B cell (primary cell): ENCODE results near the gene GRIP2. TPM values are rescaled to one million over a fixed set of nuclear protein-coding genes. Genes with fewer than 3 reads are reported as not detected.

Source experiments
- ATAC-seq: fragments of 200-7000 bp; cut with Tn5 transposase; one replicate; pipeline ENCODE4 v1.10.0; 2021; ENCODE audit warnings: low read depth, mild to moderate bottlenecking, moderate number of reproducible peaks, moderate library complexity
- CTCF ChIA-PET: fragments of 350-600 bp; sonication (Branson Sonifier 250); formaldehyde crosslinking; loops from one replicate; lab custom pipeline; 2021; ENCODE audit warnings: antibody characterized with exemption, inconsistent platforms; lab: Charles Lee
- POLR2A ChIA-PET: fragments of 350-600 bp; sonication (Branson Sonifier 250); formaldehyde crosslinking; loops from one replicate; lab custom pipeline; 2021; ENCODE audit warnings: antibody characterized with exemption; lab: Charles Lee
- DNase-seq: peaks from one replicate; pipeline ENCODE4 v3.0.0; 2013
- H2AFZ ChIP-seq: 2 replicates; pipeline ENCODE4 v1.6.1; 2012; ENCODE audit warnings: mild to moderate bottlenecking, low read depth, low read length; ENCODE audit not compliant: insufficient read depth, poor library complexity, severe bottlenecking
- H3K27ac ChIP-seq, 2 donors: 1 replicate in 1 of 2; 2 replicates in 1 of 2; pipeline ENCODE4 v1.5.1; 2012 to 2013; ENCODE audit warnings: low read length in 2 of 2, mild to moderate bottlenecking in 2 of 2, moderate library complexity in 1 of 2
- H3K27me3 ChIP-seq, 4 experiments: fragments of 200-600 bp in 1 of 4; sonication (generic) in 1 of 4; replicated peaks in 1 of 4; 1 replicate in 2 of 4; 2 replicates in 2 of 4; pipeline versions ENCODE4 v1.6.1 to v1.7.0; 2013 to 2016; ENCODE audit warnings: low read length in 3 of 4, mild to moderate bottlenecking in 2 of 4, mixed read lengths in 1 of 4, moderate library complexity in 1 of 4; ENCODE audit not compliant: insufficient read depth in 4 of 4, control insufficient read depth in 3 of 4; ENCODE audit errors: control extremely low read depth in 1 of 4
- H3K36me3 ChIP-seq, 2 experiments: replicated peaks in 1 of 2; 1 replicate in 1 of 2; 2 replicates in 1 of 2; pipeline versions ENCODE4 v1.6.1 to v1.7.1; 2013; ENCODE audit warnings: low read length in 1 of 2; ENCODE audit not compliant: insufficient read depth in 2 of 2, control insufficient read depth in 1 of 2; ENCODE audit errors: control extremely low read depth in 1 of 2, extremely low read depth in 1 of 2
- H3K4me1 ChIP-seq, 2 donors: fragments of 200-600 bp in 1 of 2; sonication (generic) in 1 of 2; 1 replicate in 1 of 2; 2 replicates in 1 of 2; pipeline versions ENCODE4 v1.5.1 to v1.6.1; 2013 to 2017; ENCODE audit warnings: low read length in 2 of 2; ENCODE audit not compliant: control insufficient read depth in 2 of 2, insufficient read depth in 2 of 2
- H3K4me2 ChIP-seq: replicated peaks from 2 replicates; pipeline ENCODE3; 2012; ENCODE audit warnings: mild to moderate bottlenecking, low read depth, low read length; ENCODE audit not compliant: poor library complexity, severe bottlenecking
- H3K4me3 ChIP-seq, 5 experiments: fragments of 200-600 bp in 1 of 5; sonication (generic) in 1 of 5; 1 replicate in 3 of 5; 2 replicates in 2 of 5; pipeline versions ENCODE4 v1.5.1 to v1.7.0; 2011 to 2016; ENCODE audit warnings: low read length in 4 of 5, mild to moderate bottlenecking in 4 of 5, low read depth in 2 of 5, control low read depth in 1 of 5, moderate library complexity in 1 of 5; ENCODE audit not compliant: insufficient read depth in 1 of 5; ENCODE audit errors: control extremely low read depth in 1 of 5, extremely low read depth in 1 of 5
- H3K79me2 ChIP-seq: fragments of 200-600 bp; sonication (generic); one replicate; pipeline ENCODE4 v1.6.0; 2016; ENCODE audit warnings: low read length; ENCODE audit not compliant: control insufficient read depth, insufficient read depth
- H3K9ac ChIP-seq: fragments of 200-600 bp; sonication (generic); 2 replicates; pipeline ENCODE4 v1.6.1; 2017; ENCODE audit warnings: mild to moderate bottlenecking, low read length, moderate library complexity
- H3K9me3 ChIP-seq, 3 donors: one replicate each; pipeline versions ENCODE4 v1.6.1 to v1.7.1; 2013; ENCODE audit warnings: low read length in 2 of 3; ENCODE audit not compliant: control insufficient read depth in 2 of 3, insufficient read depth in 1 of 3; ENCODE audit errors: control extremely low read depth in 1 of 3
- H4K20me1 ChIP-seq: 2 replicates; pipeline ENCODE4 v1.6.0; 2012; ENCODE audit warnings: mild to moderate bottlenecking, low read length; ENCODE audit not compliant: insufficient read depth, control insufficient read depth, poor library complexity, severe bottlenecking
- H3K27ac Mint-ChIP-seq: one replicate; pipeline ENCODE4 v1.8.0; 2021; ENCODE audit warnings: mixed read lengths
- H3K27me3 Mint-ChIP-seq: one replicate; pipeline ENCODE4 v1.8.0; 2021; ENCODE audit warnings: mixed read lengths
- H3K4me1 Mint-ChIP-seq: one replicate; pipeline ENCODE4 v1.8.0; 2021; ENCODE audit warnings: mixed read lengths
- H3K4me3 Mint-ChIP-seq: one replicate; pipeline ENCODE4 v1.8.0; 2021; ENCODE audit warnings: mixed read lengths
- H3K9me3 Mint-ChIP-seq: one replicate; pipeline ENCODE4 v1.8.0; 2022; ENCODE audit warnings: mixed read lengths; ENCODE audit not compliant: insufficient read depth
- CTCF ChIP-seq: fragments of 200-600 bp; IDR thresholded peaks from one replicate; pipeline ENCODE4 v1.8.0; 2022; ENCODE audit warnings: antibody characterized with exemption, mild to moderate bottlenecking
- EZH2 ChIP-seq: IDR thresholded peaks from 2 replicates; pipeline ENCODE4 v1.6.1; 2012; ENCODE audit warnings: borderline replicate concordance, low read depth, mild to moderate bottlenecking, moderate library complexity, low read length; ENCODE audit not compliant: insufficient read depth, poor library complexity, severe bottlenecking
- WGBS: methylation state at CpG from one replicate; pipeline ENCODE4 v1.1.5; 2013; ENCODE audit warnings: missing lambda C conversion rate; ENCODE audit not compliant: insufficient coverage; 5-methylcytosine and 5-hydroxymethylcytosine counted together
- intact Hi-C: fragments of 100-400 bp; cut with micrococcal nuclease; formaldehyde crosslinking; loops from one replicate; pipeline ENCODE4 v1.10.0; 2022
- polyA plus RNA-seq: library from polyadenylated mRNA; depleted of rRNA; stranded (reverse); fragments of >200 nt; gene quantifications from 2 replicates; pipeline ENCODE4 v1.2.3, GENCODE V29; 2012
- total RNA-seq, 2 donors: library from RNA; stranded (reverse); fragments of 120-200 nt in 1 of 2; gene quantifications; 1 replicate in 1 of 2; 2 replicates in 1 of 2; pipeline versions ENCODE4 v1.2.3 to v1.2.4, GENCODE V29; 2013 to 2022

The GRIP2 gene
- total and polyA plus RNA-seq, 2 donors (not counting 1 experiment from before 2014, with no cell fraction given), result not detected

GRCh38 chr3:14477311-14477935 lies 62.7 kb downstream of the GRIP2 start:
- Histone ChIP-seq H3K27me3 (no peaks in the 10 kb centered on the region), H3K4me1 (no peaks in the 10 kb centered on the region), H3K9ac (no peak overlapping the region), H3K79me2 (no peaks in the 10 kb centered on the region), H3K4me2 (no peak overlapping the region), H3K36me3 (peaks cover 0 to 87% of the 10 kb centered on the region in 2 experiments), H3K27ac (no peak overlapping the region), H3K9me3 (no peaks in the 10 kb centered on the region), H3K4me3 (no peak overlapping the region), H4K20me1 (no peaks in the 10 kb centered on the region), H2AFZ (no peak overlapping the region)
- DNase-seq (no peak), ATAC-seq (no peak)
- TF ChIP-seq CTCF (no peak), EZH2 (no peak)
- ChIA-PET CTCF (interaction anchor here (1.8 kb wide), 1 partner anchor 10 kb away, joined by 7 read pairs; no protein-coding TSS in a partner anchor), POLR2A (no interaction called here)
- Mint-ChIP-seq H3K9me3 (no peaks in the 10 kb centered on the region), H3K4me3 (no peak overlapping the region), H3K27me3 (no peaks in the 10 kb centered on the region), H3K4me1 (no peaks in the 10 kb centered on the region), H3K27ac (no peak overlapping the region)
- 95% methylated on average over 7 of the region's 11 CpGs for WGBS
- intact Hi-C loops, result no loop called here

GRCh38 chr3:14476583-14477265 lies 63.4 kb downstream of the GRIP2 start:
- Histone ChIP-seq H3K79me2 (no peaks in the 10 kb centered on the region), H3K36me3 (peaks cover 0 to 88% of the 10 kb centered on the region in 2 experiments), H3K27me3 (no peaks in the 10 kb centered on the region), H3K9me3 (no peaks in the 10 kb centered on the region), H4K20me1 (no peaks in the 10 kb centered on the region), H3K4me2 (no peak overlapping the region), H3K4me1 (no peaks in the 10 kb centered on the region), H3K27ac (no peak overlapping the region), H2AFZ (no peak overlapping the region), H3K9ac (no peak overlapping the region), H3K4me3 (no peak overlapping the region)
- intact Hi-C loops, result no loop called here
- DNase-seq (no peak), ATAC-seq (no peak)
- ChIA-PET POLR2A (no interaction called here), CTCF (interaction anchor here (1.0 to 1.8 kb wide), 2 partner anchors 9 to 77 kb away, joined by 3 to 7 read pairs; no protein-coding TSS in a partner anchor)
- Mint-ChIP-seq H3K27me3 (no peaks in the 10 kb centered on the region), H3K4me1 (no peaks in the 10 kb centered on the region), H3K9me3 (no peaks in the 10 kb centered on the region), H3K4me3 (no peak overlapping the region), H3K27ac (no peak overlapping the region)
- TF ChIP-seq EZH2 (no peak), CTCF (no peak)
- WGBS, result 97% methylated on average over 12 of the region's 13 CpGs
